Glutamatergic neuron (in vitro differentiated cells): ENCODE results near the gene WDR7. TPM values are rescaled to one million over a fixed set of nuclear protein-coding genes. Genes with fewer than 3 reads are reported as not detected.

Experiments
- DNase-seq: peaks from one replicate; pipeline ENCODE4 v3.0.0; 2022
- H3K27ac Mint-ChIP-seq: one replicate; pipeline ENCODE4 v1.8.0; 2020; ENCODE audit warnings: mild to moderate bottlenecking, mixed read lengths, inconsistent platforms; ENCODE audit not compliant: unreplicated experiment
- H3K27me3 Mint-ChIP-seq: one replicate; pipeline ENCODE4 v1.8.0; 2020; ENCODE audit warnings: mild to moderate bottlenecking, moderate library complexity, mixed read lengths, inconsistent platforms; ENCODE audit not compliant: unreplicated experiment
- H3K36me3 Mint-ChIP-seq: one replicate; pipeline ENCODE4 v1.8.0; 2020; ENCODE audit warnings: mild to moderate bottlenecking, mixed read lengths, inconsistent platforms; ENCODE audit not compliant: unreplicated experiment
- H3K4me1 Mint-ChIP-seq: one replicate; pipeline ENCODE4 v1.8.0; 2020; ENCODE audit warnings: mild to moderate bottlenecking, low read depth, mixed read lengths, inconsistent platforms; ENCODE audit not compliant: unreplicated experiment
- H3K4me3 Mint-ChIP-seq: one replicate; pipeline ENCODE4 v1.8.0; 2020; ENCODE audit warnings: mild to moderate bottlenecking, mixed read lengths, inconsistent platforms; ENCODE audit not compliant: unreplicated experiment
- H3K9me3 Mint-ChIP-seq: one replicate; pipeline ENCODE4 v1.8.0; 2020; ENCODE audit warnings: mild to moderate bottlenecking, moderate library complexity, mixed read lengths, inconsistent platforms; ENCODE audit not compliant: unreplicated experiment
- CTCF ChIP-seq: fragments of 200-600 bp; sonication (generic); IDR thresholded peaks from one replicate; pipeline ENCODE4 v1.5.0; 2021; ENCODE audit not compliant: partially characterized antibody, unreplicated experiment
- total RNA-seq: library from RNA; stranded (reverse); fragmentation: NEBNext Ultra II Directional; extraction: Animal tissue kit (Norgen Biotek cat#: 25700); gene quantifications from one replicate; pipeline ENCODE4 v1.2.1, GENCODE V29; 2021; ENCODE audit not compliant: unreplicated experiment

WDR7 gene
- total RNA-seq, 1 donor from 2014 or later = 41.8 TPM

- H3K4me3 Mint-ChIP-seq = no peak overlapping the region
- no peak for DNase-seq
- peaks cover 14% of the 10 kb centered on the region for H3K4me1 Mint-ChIP-seq
- H3K27ac Mint-ChIP-seq = no peak overlapping the region
- no peaks in the 10 kb centered on the region for H3K27me3 Mint-ChIP-seq
- no peak for TF ChIP-seq CTCF
- no peaks in the 10 kb centered on the region for H3K9me3 Mint-ChIP-seq
- H3K36me3 Mint-ChIP-seq = no peaks in the 10 kb centered on the region
Measured at GRCh38 chr18:56937874-56938430, 286.8 kb downstream of the WDR7 start.

- no peaks in the 10 kb centered on the region for H3K36me3 Mint-ChIP-seq
Measured at GRCh38 chr18:56945171-56946083, 294.3 kb downstream of the WDR7 start.

GRCh38 chr18:56947236-56947635 is 296.1 kb downstream of the WDR7 start:
- Mint-ChIP-seq H3K36me3 (no peaks in the 10 kb centered on the region), H3K9me3 (peaks cover 1% of the 10 kb centered on the region), H3K27me3 (no peaks in the 10 kb centered on the region), H3K4me3 (no peak overlapping the region), H3K27ac (no peak overlapping the region), H3K4me1 (peaks cover 11% of the 10 kb centered on the region)
- no peak for DNase-seq
- TF ChIP-seq CTCF = no peak

More at GRCh38 chr18:56945171-56946083, 294.3 kb downstream of the WDR7 start:
- peaks cover 9% of the 10 kb centered on the region for H3K4me1 Mint-ChIP-seq
- no peak for DNase-seq
- H3K4me3 Mint-ChIP-seq = no peak overlapping the region
- H3K27me3 Mint-ChIP-seq = no peaks in the 10 kb centered on the region
- H3K27ac Mint-ChIP-seq = no peak overlapping the region
- peaks cover 1% of the 10 kb centered on the region for H3K9me3 Mint-ChIP-seq
- no peak for TF ChIP-seq CTCF

- H3K4me1 Mint-ChIP-seq = peaks cover 11% of the 10 kb centered on the region
- no peak for TF ChIP-seq CTCF
- H3K27me3 Mint-ChIP-seq = no peaks in the 10 kb centered on the region
- DNase-seq = peak; percentile 33
- H3K4me3 Mint-ChIP-seq = no peak overlapping the region
- no peaks in the 10 kb centered on the region for H3K36me3 Mint-ChIP-seq
- H3K9me3 Mint-ChIP-seq = peaks cover 4% of the 10 kb centered on the region
- no peak overlapping the region for H3K27ac Mint-ChIP-seq
Measured at GRCh38 chr18:56952026-56952425, 300.9 kb downstream of the WDR7 start.
